H9 (cell line): ENCODE results near the gene MALL. TPM values are rescaled to one million over a fixed set of nuclear protein-coding genes. Genes with fewer than 3 reads are reported as not detected.

Experiments used
- DNase-seq: peaks from one replicate; pipeline ENCODE4 v3.0.0-alpha.2; 2017
- H2AFZ ChIP-seq: one replicate; pipeline ENCODE4 v1.6.1; 2013; ENCODE audit warnings: mild to moderate bottlenecking, low read length, control low read depth, moderate library complexity
- H2AK5ac ChIP-seq: 2 replicates; pipeline ENCODE4 v1.6.1; 2013; ENCODE audit warnings: low read length, control low read depth, mixed read lengths; ENCODE audit not compliant: insufficient read length
- H2BK120ac ChIP-seq: one replicate; pipeline ENCODE4 v1.6.1; 2013; ENCODE audit warnings: low read depth, mild to moderate bottlenecking, low read length, control low read depth, inconsistent platforms; ENCODE audit not compliant: poor library complexity, severe bottlenecking
- H2BK12ac ChIP-seq: 2 replicates; pipeline ENCODE4 v1.6.1; 2013; ENCODE audit warnings: low read length, control low read depth, mixed read lengths, low read depth; ENCODE audit not compliant: insufficient read length
- H2BK15ac ChIP-seq: 2 replicates; pipeline ENCODE4 v1.6.1; 2013; ENCODE audit warnings: low read depth, low read length, control low read depth
- H2BK20ac ChIP-seq: one replicate; pipeline ENCODE4 v1.6.1; 2013; ENCODE audit warnings: low read depth, mild to moderate bottlenecking, low read length, control low read depth, inconsistent platforms; ENCODE audit not compliant: poor library complexity, severe bottlenecking
- H2BK5ac ChIP-seq: 2 replicates; pipeline ENCODE4 v1.6.1; 2013; ENCODE audit warnings: low read length, control low read depth, mixed read lengths; ENCODE audit not compliant: insufficient read length
- H3K14ac ChIP-seq: 2 replicates; pipeline ENCODE4 v1.6.1; 2013; ENCODE audit warnings: low read length, control low read depth; ENCODE audit not compliant: insufficient read depth
- H3K18ac ChIP-seq: 2 replicates; pipeline ENCODE4 v1.6.1; 2013; ENCODE audit warnings: low read depth, mild to moderate bottlenecking, mixed read lengths, low read length, control low read depth; ENCODE audit not compliant: insufficient read length
- H3K23ac ChIP-seq: 2 replicates; pipeline ENCODE4 v1.6.1; 2013; ENCODE audit warnings: low read length, control low read depth, mixed read lengths, low read depth; ENCODE audit not compliant: insufficient read length
- H3K23me2 ChIP-seq: 2 replicates; pipeline ENCODE4 v1.6.1; 2013; ENCODE audit warnings: low read depth, mild to moderate bottlenecking, mixed read lengths, low read length, control low read depth; ENCODE audit not compliant: insufficient read length, poor library complexity, severe bottlenecking
- H3K27ac ChIP-seq: 2 replicates; pipeline ENCODE4 v1.5.1; 2013; ENCODE audit warnings: low read length, control low read depth, mixed read lengths, low read depth; ENCODE audit not compliant: insufficient read length
- H3K27me3 ChIP-seq: 2 replicates; pipeline ENCODE4 v1.6.1; 2013; ENCODE audit warnings: low read length, control low read depth, inconsistent platforms; ENCODE audit not compliant: insufficient read depth
- H3K4ac ChIP-seq: 2 replicates; pipeline ENCODE4 v1.6.1; 2013; ENCODE audit warnings: low read depth, mild to moderate bottlenecking, control low read depth, inconsistent platforms, low read length, moderate library complexity
- H3K4me1 ChIP-seq: 2 replicates; pipeline ENCODE4 v1.6.1; 2013; ENCODE audit warnings: low read length, control low read depth, inconsistent platforms; ENCODE audit not compliant: insufficient read depth
- H3K4me2 ChIP-seq: 2 replicates; pipeline ENCODE4 v1.6.1; 2013; ENCODE audit warnings: low read length, control low read depth, mixed read lengths; ENCODE audit not compliant: insufficient read length, insufficient read depth
- H3K56ac ChIP-seq: 2 replicates; pipeline ENCODE4 v1.6.1; 2013; ENCODE audit warnings: low read depth, mild to moderate bottlenecking, mixed read lengths, low read length, control low read depth; ENCODE audit not compliant: insufficient read length
- H3K79me1 ChIP-seq: 2 replicates; pipeline ENCODE4 v1.6.1; 2013; ENCODE audit warnings: low read depth, mild to moderate bottlenecking, moderate library complexity, low read length, control low read depth, inconsistent platforms; ENCODE audit not compliant: insufficient read depth, poor library complexity, severe bottlenecking
- H3K79me2 ChIP-seq: 2 replicates; pipeline ENCODE4 v1.6.1; 2013; ENCODE audit warnings: low read length, control low read depth, inconsistent platforms; ENCODE audit not compliant: insufficient read depth
- H3K9ac ChIP-seq: 2 replicates; pipeline ENCODE4 v1.6.1; 2013; ENCODE audit warnings: low read length, control low read depth, mixed read lengths; ENCODE audit not compliant: insufficient read length; ENCODE audit errors: extremely low read depth
- H3K9me3 ChIP-seq: one replicate; pipeline ENCODE4 v1.6.1; 2013; ENCODE audit warnings: low read depth, low read length, inconsistent platforms; ENCODE audit not compliant: control insufficient read depth
- H3T11ph ChIP-seq: one replicate; pipeline ENCODE4 v1.6.1; 2013; ENCODE audit warnings: mild to moderate bottlenecking, low read length, control low read depth, inconsistent platforms
- H4K20me1 ChIP-seq: one replicate; pipeline ENCODE4 v1.6.1; 2013; ENCODE audit not compliant: control insufficient read depth, insufficient read length, insufficient read depth
- H4K5ac ChIP-seq: 2 replicates; pipeline ENCODE4 v1.6.1; 2013; ENCODE audit warnings: low read depth, mild to moderate bottlenecking, mixed read lengths, low read length, control low read depth; ENCODE audit not compliant: insufficient read length
- H4K8ac ChIP-seq: replicated peaks from 2 replicates; pipeline ENCODE4 v1.6.1; 2013; ENCODE audit warnings: low read length, control low read depth, mixed read lengths, low read depth; ENCODE audit not compliant: insufficient read length
- H4K91ac ChIP-seq: 2 replicates; pipeline ENCODE4 v1.6.1; 2013; ENCODE audit warnings: low read depth, mild to moderate bottlenecking, moderate library complexity, mixed read lengths, low read length, control low read depth; ENCODE audit not compliant: insufficient read length
- H3K27ac Mint-ChIP-seq, 3 experiments: 2 replicates in 2 of 3; 3 replicates in 1 of 3; pipeline ENCODE4 v1.8.0; 2020 to 2021; ENCODE audit warnings: mixed read lengths in 3 of 3, mild to moderate bottlenecking in 1 of 3, moderate library complexity in 1 of 3
- H3K27me3 Mint-ChIP-seq: 2 replicates; pipeline ENCODE4 v1.8.0; 2021; ENCODE audit warnings: low read depth, mild to moderate bottlenecking, moderate library complexity, mixed read lengths
- H3K36me3 Mint-ChIP-seq, 3 experiments: 2 replicates in 2 of 3; 3 replicates in 1 of 3; pipeline ENCODE4 v1.8.0; 2020 to 2021; ENCODE audit warnings: low read depth in 3 of 3, mixed read lengths in 3 of 3; ENCODE audit not compliant: insufficient read depth in 1 of 3
- H3K4me1 Mint-ChIP-seq, 2 experiments: 2 replicates each; pipeline ENCODE4 v1.8.0; 2020; ENCODE audit warnings: mixed read lengths in 2 of 2
- H3K4me3 Mint-ChIP-seq, 2 experiments: 2 replicates in 1 of 2; 3 replicates in 1 of 2; pipeline ENCODE4 v1.8.0; 2020 to 2021; ENCODE audit warnings: mild to moderate bottlenecking in 2 of 2, mixed read lengths in 2 of 2, moderate library complexity in 1 of 2
- H3K9me3 Mint-ChIP-seq, 2 experiments: 2 replicates in 1 of 2; 3 replicates in 1 of 2; pipeline ENCODE4 v1.8.0; 2020; ENCODE audit warnings: mild to moderate bottlenecking in 2 of 2, mixed read lengths in 2 of 2, moderate library complexity in 1 of 2
- CTCF ChIP-seq: fragments of 200-600 bp; sonication (generic); conservative IDR thresholded peaks from 3 replicates; pipeline ENCODE4 v1.8.0; 2021; ENCODE audit warnings: antibody characterized with exemption, mild to moderate bottlenecking
- WGBS: extraction: QIAGEN DNeasy Blood & Tissue Kit; methylation state at CpG from one replicate; pipeline ENCODE4 v1.1.7; 2013; ENCODE audit warnings: missing lambda C conversion rate, low lambda C conversion rate, mixed read lengths; ENCODE audit not compliant: insufficient read length; ENCODE audit errors: extremely low coverage; 5-methylcytosine and 5-hydroxymethylcytosine counted together
- total RNA-seq: library from RNA; stranded (reverse); gene quantifications from 2 replicates; pipeline ENCODE4 v1.2.1, GENCODE V29; 2021

Gene MALL
- total RNA-seq, 1 experiment from 2014 or later: 5.0 TPM

GRCh38 chr2:110124939-110125691 is 9.5 kb upstream of the MALL start:
- no peaks in the 10 kb centered on the region for H3K79me2 ChIP-seq
- H3K4me1 Mint-ChIP-seq: peaks cover 0 to 3% of the 10 kb centered on the region in 2 experiments; a peak in 1 of 4 replicates
- no peaks in the 10 kb centered on the region for H4K20me1 ChIP-seq
- H3K27ac Mint-ChIP-seq: no peak overlapping the region
- H3K36me3 Mint-ChIP-seq: no peaks in the 10 kb centered on the region
- no peaks in the 10 kb centered on the region for H3K79me1 ChIP-seq
- no peak overlapping the region for H4K91ac ChIP-seq
- H2BK20ac ChIP-seq: no peak overlapping the region
- no peak overlapping the region for H3K4me2 ChIP-seq
- H2BK15ac ChIP-seq: no peak overlapping the region
- no peak overlapping the region for H3T11ph ChIP-seq
- no peak overlapping the region for H2BK5ac ChIP-seq
- H3K56ac ChIP-seq: no peak overlapping the region
- no peak overlapping the region for H3K9ac ChIP-seq
- H3K23ac ChIP-seq: no peak overlapping the region
- no peak overlapping the region for H3K18ac ChIP-seq
- no peaks in the 10 kb centered on the region for H3K9me3 Mint-ChIP-seq
- no peak overlapping the region for H2BK12ac ChIP-seq
- H3K4me1 ChIP-seq: no peaks in the 10 kb centered on the region
- no peaks in the 10 kb centered on the region for H3K27me3 ChIP-seq
- H3K4ac ChIP-seq: no peak overlapping the region
- H2BK120ac ChIP-seq: no peak overlapping the region
- no peaks in the 10 kb centered on the region for H3K9me3 ChIP-seq
- H3K4me3 Mint-ChIP-seq: no peak overlapping the region
- no peak for DNase-seq
- H3K23me2 ChIP-seq: no peaks in the 10 kb centered on the region
- H3K27ac ChIP-seq: no peak overlapping the region
- H2AFZ ChIP-seq: no peak overlapping the region
- WGBS: no CpG with 5 or more reads among the region's 6 CpGs
- no peak overlapping the region for H3K14ac ChIP-seq
- no peak for TF ChIP-seq CTCF
- H3K27me3 Mint-ChIP-seq: peaks cover 7% of the 10 kb centered on the region
- no peak overlapping the region for H4K5ac ChIP-seq
- no peak overlapping the region for H4K8ac ChIP-seq
- no peak overlapping the region for H2AK5ac ChIP-seq
